Measurements from ENCODE around the gene LSM12.
"Not testable (repeated sequence)": the region's sequence is repeated elsewhere in the genome, so short reads cannot be mapped to it uniquely, and the experiment has no call there.

The LSM12 gene

GRCh38 chr17:44066204-44066930 lies at the start of gene LSM12:
LSM12 (minus strand) TSS chr17:44066671; CDS start chr17:44066587, 84 bp downstream.
- peak; percentile 97 for DNase-seq

- peak; percentile 68 for DNase-seq
These were observed 49.3 kb upstream of the LSM12 start for GRCh38 chr17:44115585-44116415.

GRCh38 chr17:44113868-44114840 lies 47.7 kb upstream of the LSM12 start:
- no peak for DNase-seq

DNA sequence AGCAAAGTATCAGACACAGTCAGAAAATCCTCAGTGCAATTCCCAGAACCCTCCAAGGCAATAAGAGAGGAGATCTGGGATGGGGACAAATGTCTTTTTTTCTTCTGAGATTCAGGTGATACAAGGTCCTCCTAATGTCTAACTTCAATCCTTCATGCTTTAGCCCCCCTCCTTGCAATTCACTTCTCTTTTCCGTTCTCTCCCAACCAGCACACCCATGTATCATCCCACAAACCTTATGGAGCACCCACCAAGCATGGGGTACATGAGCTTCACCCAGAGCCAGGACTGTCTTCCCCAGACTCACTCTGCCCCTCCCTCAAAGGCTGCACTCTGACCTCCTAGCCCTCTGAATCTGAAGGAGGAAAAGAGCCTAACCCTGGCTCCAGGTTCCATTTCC lies 46.9 kb upstream of the LSM12 start:
- DNase-seq: no peak

GRCh38 chr17:44112284-44113280 lies 46.1 kb upstream of the LSM12 start:
- DNase-seq: no peak

GRCh38 chr17:44111777-44112176 lies 45.3 kb upstream of the LSM12 start:
- DNase-seq: no peak

GRCh38 chr17:44110823-44111633 lies 44.6 kb upstream of the LSM12 start:
- DNase-seq: peak; percentile 75

GRCh38 chr17:44110011-44110686 lies 43.7 kb upstream of the LSM12 start:
- DNase-seq: no peak

DNA sequence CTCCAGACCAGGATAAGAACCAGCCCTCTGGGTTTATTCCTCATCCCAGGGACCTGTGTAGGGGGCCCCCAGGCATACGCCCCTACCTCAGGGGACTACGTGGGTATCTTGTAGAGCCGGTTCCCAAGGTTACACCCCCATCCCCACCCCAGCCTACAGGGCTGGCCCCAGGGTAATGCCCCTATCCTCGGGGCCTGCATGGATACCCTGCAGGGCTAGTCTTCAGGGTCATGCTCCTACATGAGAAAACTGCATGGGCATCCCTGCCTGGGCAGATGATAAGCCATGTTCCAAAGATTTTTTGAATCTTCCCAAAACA lies 42.8 kb upstream of the LSM12 start:
- no peak for DNase-seq

- DNase-seq: no peak
These were observed 42.2 kb upstream of the LSM12 start for GRCh38 chr17:44108440-44109311.

DNA sequence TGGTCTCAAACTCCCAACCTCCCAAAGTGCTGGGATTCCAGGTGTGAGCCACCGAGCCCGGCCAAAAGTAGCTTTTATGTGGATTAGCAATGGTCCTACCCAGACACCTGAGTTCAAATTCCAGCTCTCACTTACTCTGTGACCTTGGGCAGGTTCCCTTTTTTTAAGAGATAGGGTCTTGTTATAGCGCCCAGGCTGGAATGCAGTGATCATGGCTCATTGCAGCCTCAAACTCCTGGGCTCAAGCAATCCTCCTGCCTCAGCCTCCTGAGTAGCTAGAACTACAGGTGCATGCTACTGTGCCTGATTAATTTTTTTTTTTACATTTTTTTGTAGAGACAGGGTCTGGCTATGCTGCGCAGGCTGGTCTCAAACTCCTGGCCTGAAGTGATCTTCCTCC lies 40.3 kb upstream of the LSM12 start:
- DNase-seq: no peak

GRCh38 chr17:44105941-44106340 lies 39.5 kb upstream of the LSM12 start:
- no peak for DNase-seq

- DNase-seq: no peak
These were observed 39.0 kb upstream of the LSM12 start for GRCh38 chr17:44105483-44105882.

GRCh38 chr17:44102849-44103622 lies 36.6 kb upstream of the LSM12 start:
- DNase-seq: no peak

DNA sequence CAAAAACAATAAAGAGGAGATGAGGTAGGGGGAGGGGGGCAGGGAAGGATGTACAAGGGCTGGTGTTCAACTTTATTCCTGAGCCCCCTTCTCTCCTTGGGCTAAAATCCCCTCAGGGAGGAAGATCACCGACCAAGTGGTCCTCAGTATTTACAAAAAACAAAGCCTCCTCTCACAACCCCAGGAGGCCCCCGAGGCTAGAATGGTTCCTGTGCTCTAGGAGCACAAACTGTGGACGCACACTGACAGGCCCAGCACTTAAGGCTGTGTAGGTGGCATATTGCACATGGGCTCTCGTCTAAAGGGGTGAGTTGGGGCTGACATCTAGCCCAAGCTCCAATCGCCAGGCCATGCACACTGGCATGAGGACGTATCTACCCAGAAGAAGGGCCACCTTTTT lies 35.4 kb upstream of the LSM12 start:
- not testable (repeated sequence) for DNase-seq

- DNase-seq: no peak
These were observed 30.9 kb upstream of the LSM12 start for GRCh38 chr17:44097110-44097958.

All from activated effector memory CD4-positive, alpha-beta T cell treated with anti-CD3 and anti-CD28 coated beads, Interleukin-2, amount 50 U/mL, for 16 hours (primary cell).